Spleen (tissue), 11 donors: Measurements from ENCODE around the gene AQP3. TPM values are rescaled to one million over a fixed set of nuclear protein-coding genes. Genes with fewer than 3 reads are reported as not detected.
A peak's percentile ranks its signal among the peaks of the same experiment; 100 is the strongest.
"Not testable (repeated sequence)": the region's sequence is repeated elsewhere in the genome, so short reads cannot be mapped to it uniquely, and the experiment has no call there.

ENCODE experiments used
- DNase-seq: peaks from one replicate; pipeline ENCODE4 v3.0.0-alpha.2; 2020
- H3K27ac ChIP-seq, 8 donors: fragments of 200-600 bp; sonication (generic) in 7 of 8; 1 replicate in 4 of 8; 2 replicates in 4 of 8; pipeline versions ENCODE4 v1.5.0 to v1.8.0; 2016 to 2021; ENCODE audit warnings: inconsistent platforms in 4 of 8, mild to moderate bottlenecking in 4 of 8, moderate library complexity in 1 of 8
- H3K27me3 ChIP-seq, 7 donors: fragments of 200-600 bp; sonication (generic) in 6 of 7; replicated peaks in 1 of 7; 1 replicate in 4 of 7; 2 replicates in 3 of 7; pipeline versions ENCODE4 v1.5.0 to v1.8.0; 2016 to 2021; ENCODE audit warnings: inconsistent platforms in 3 of 7, mild to moderate bottlenecking in 1 of 7
- H3K36me3 ChIP-seq, 6 donors: fragments of 200-600 bp; sonication (generic) in 5 of 6; 1 replicate in 4 of 6; 2 replicates in 2 of 6; pipeline versions ENCODE4 v1.5.0 to v1.8.0; 2016 to 2021; ENCODE audit warnings: inconsistent platforms in 2 of 6
- H3K4me1 ChIP-seq, 6 donors: fragments of 200-600 bp; sonication (generic) in 5 of 6; 1 replicate in 3 of 6; 2 replicates in 3 of 6; pipeline versions ENCODE4 v1.5.0 to v1.8.0; 2016 to 2021; ENCODE audit warnings: inconsistent platforms in 3 of 6
- H3K4me3 ChIP-seq, 8 donors: fragments of 200-600 bp; sonication (generic) in 7 of 8; 1 replicate in 4 of 8; 2 replicates in 4 of 8; pipeline versions ENCODE4 v1.5.0 to v1.8.0; 2016 to 2021; ENCODE audit warnings: inconsistent platforms in 4 of 8, mild to moderate bottlenecking in 4 of 8, moderate library complexity in 2 of 8
- H3K9me3 ChIP-seq, 8 donors: fragments of 200-600 bp; sonication (generic) in 7 of 8; 1 replicate in 4 of 8; 2 replicates in 4 of 8; pipeline versions ENCODE4 v1.5.0 to v1.8.0; 2016 to 2021; ENCODE audit warnings: inconsistent platforms in 4 of 8
- POLR2A ChIP-seq, 3 donors: fragments of 450-650 bp; IDR thresholded peaks; one replicate each; pipeline ENCODE4 v1.5.1; 2017; ENCODE audit warnings: antibody characterized with exemption in 3 of 3, mild to moderate bottlenecking in 1 of 3
- POLR2AphosphoS5 ChIP-seq, 3 donors: sonication (generic); formaldehyde crosslinking; IDR thresholded peaks; one replicate each; pipeline ENCODE4 v1.5.1; 2017; ENCODE audit warnings: antibody characterized with exemption in 3 of 3
- WGBS, 5 donors: extraction: QIAGEN DNeasy Blood & Tissue Kit in 3 of 5; methylation state at CpG; one replicate each; pipeline versions ENCODE4 v1.1.5 to v1.1.7; 2013 to 2018; 5-methylcytosine and 5-hydroxymethylcytosine counted together
- intact Hi-C: fragments of 100-400 bp; cut with DNase I; formaldehyde crosslinking; loops from one replicate; pipeline ENCODE4 v1.15.0; 2023; ENCODE audit warnings: low total_unique reads
- microRNA-seq, 3 donors: library from miRNA; unstranded; fragments of <30 nt; microRNA quantifications; one replicate each; pipeline versions ENCODE4 to v1.1.0, GENCODE V29; 2019 to 2020
- polyA plus RNA-seq, 3 donors: library from polyadenylated mRNA; stranded (reverse); fragments of 200-250 nt; gene quantifications; one replicate each; pipeline ENCODE4 v1.2.1, GENCODE V29; 2013
- small RNA-seq, 4 donors: library from RNA; depleted of rRNA; stranded (forward); fragments of <200 nt; gene quantifications; one replicate each; pipeline ENCODE3, GENCODE V24; 2016
- total RNA-seq, 7 donors: library from RNA; depleted of rRNA in 3 of 7; stranded (reverse); fragments of >200 nt in 3 of 7; fragmentation: NEBNext Ultra II Directional in 4 of 7; extraction: Animal tissue kit (Norgen Biotek cat#: 25700) in 4 of 7; gene quantifications; one replicate each; pipeline versions ENCODE4 v1.1.0 to v1.2.1, GENCODE V29; 2016 to 2021
- TF ChIP-seq, protein P1 (sequence below), 11 experiments: fragments of 200-600 bp in 7 of 11; fragments of 450-650 bp in 4 of 11; sonication (generic) in 4 of 11; IDR thresholded peaks in 8 of 11; conservative IDR thresholded peaks in 3 of 11; 1 replicate in 7 of 11; 2 replicates in 4 of 11; pipeline versions ENCODE4 v1.4.0 to v1.8.0; 2016 to 2021; ENCODE audit warnings: antibody characterized with exemption in 11 of 11, inconsistent platforms in 4 of 11, mild to moderate bottlenecking in 1 of 11
- donor health status: healthy with polysubstance abuse.
- donor health status: DM: no; HTN: no; CAD: no; lungs with moderate emphysema.
- donor health status: DM: no; HTN: no; CAD: no.
- donor health status: Bipolar disorder and iron deficiency.
- donor health status: healthy.
- donor health status: DM: no; HTN: no; CAD: no.
- donor health status: DM: yes; HTN: yes; CAD: no.

Gene AQP3
- total and polyA plus RNA-seq, 10 donors = 5.0 to 251 (median 90.7) TPM

DNA sequence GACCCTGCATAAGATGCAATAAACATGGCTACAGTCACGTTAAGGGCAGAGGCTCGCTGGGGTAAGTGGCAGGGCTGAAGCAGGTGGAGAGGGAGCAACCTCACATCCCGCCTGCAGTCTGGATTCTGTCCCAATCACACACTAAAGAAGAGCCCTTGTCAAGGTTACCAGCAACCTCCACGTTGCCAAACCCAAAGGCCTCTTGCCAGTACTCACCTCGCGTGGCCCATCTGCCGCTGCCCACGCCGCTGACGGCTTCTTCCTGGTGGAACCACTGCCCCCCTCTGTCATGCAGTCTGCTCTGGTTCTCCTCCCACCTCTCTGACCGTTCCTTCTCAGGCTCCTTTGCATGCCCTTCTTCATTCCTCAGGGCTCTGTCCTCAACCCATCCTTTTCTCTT is 53.8 kb downstream of the AQP3 start:
- peak overlapping the region in 2 of 8 donors; percentile 81 to 89 for H3K27ac ChIP-seq
- H3K9me3 ChIP-seq = no peaks in the 10 kb centered on the region
- TF ChIP-seq POLR2A (IDR thresholded peaks at IDR 0.05) = no peak
- TF ChIP-seq, protein P1, sequence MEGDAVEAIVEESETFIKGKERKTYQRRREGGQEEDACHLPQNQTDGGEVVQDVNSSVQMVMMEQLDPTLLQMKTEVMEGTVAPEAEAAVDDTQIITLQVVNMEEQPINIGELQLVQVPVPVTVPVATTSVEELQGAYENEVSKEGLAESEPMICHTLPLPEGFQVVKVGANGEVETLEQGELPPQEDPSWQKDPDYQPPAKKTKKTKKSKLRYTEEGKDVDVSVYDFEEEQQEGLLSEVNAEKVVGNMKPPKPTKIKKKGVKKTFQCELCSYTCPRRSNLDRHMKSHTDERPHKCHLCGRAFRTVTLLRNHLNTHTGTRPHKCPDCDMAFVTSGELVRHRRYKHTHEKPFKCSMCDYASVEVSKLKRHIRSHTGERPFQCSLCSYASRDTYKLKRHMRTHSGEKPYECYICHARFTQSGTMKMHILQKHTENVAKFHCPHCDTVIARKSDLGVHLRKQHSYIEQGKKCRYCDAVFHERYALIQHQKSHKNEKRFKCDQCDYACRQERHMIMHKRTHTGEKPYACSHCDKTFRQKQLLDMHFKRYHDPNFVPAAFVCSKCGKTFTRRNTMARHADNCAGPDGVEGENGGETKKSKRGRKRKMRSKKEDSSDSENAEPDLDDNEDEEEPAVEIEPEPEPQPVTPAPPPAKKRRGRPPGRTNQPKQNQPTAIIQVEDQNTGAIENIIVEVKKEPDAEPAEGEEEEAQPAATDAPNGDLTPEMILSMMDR (IDR thresholded peaks at IDR 0.05 in 8 of 11, conservative IDR thresholded peaks at IDR 0.05 in 3 of 11) = no peak
- no peak for TF ChIP-seq POLR2AphosphoS5 (IDR thresholded peaks at IDR 0.05)
- intact Hi-C loops = no loop called here
- H3K4me3 ChIP-seq = no peak overlapping the region
- no peak for DNase-seq
- no peaks in the 10 kb centered on the region for H3K36me3 ChIP-seq
- H3K4me1 ChIP-seq = peaks cover 0 to 19% (median 0%) of the 10 kb centered on the region in 6 donors
- 60 to 73% (median 69%) methylated on average over 11 of the region's 11 CpGs for WGBS, 5 donors
- no peaks in the 10 kb centered on the region for H3K27me3 ChIP-seq

DNA sequence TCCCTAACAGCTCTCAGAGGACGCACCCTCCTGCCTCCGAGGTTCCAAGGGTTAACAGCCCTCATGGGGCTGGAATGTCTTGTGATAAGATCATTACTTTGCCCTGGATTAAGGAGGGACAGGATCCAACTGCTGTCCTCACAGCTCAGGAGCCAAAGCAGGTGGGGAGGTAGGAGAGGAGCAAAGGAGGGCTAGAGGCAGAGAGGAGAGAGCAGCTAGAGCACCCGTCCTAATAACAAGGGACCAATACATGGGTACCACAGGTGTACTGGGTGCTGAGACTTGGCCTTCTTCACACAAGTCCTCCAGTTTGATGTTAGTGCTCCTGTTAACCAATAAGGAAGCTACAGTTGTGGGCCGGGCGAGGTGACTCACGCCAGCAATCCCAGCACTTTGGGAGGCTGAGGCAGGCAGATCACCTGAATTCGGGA is 54.8 kb downstream of the AQP3 start:
- WGBS, 5 donors = 70 to 85% (median 77%) methylated on average over 7 of the region's 7 CpGs
- Histone ChIP-seq H3K27ac (peak overlapping the region in 3 of 8 donors; percentile 13 to 89 (median 81)), H3K4me1 (peaks cover 0 to 19% (median 0%) of the 10 kb centered on the region in 6 donors)
- H3K4me3 ChIP-seq, DNase-seq, intact Hi-C loops, H3K36me3 ChIP-seq, H3K9me3 ChIP-seq, H3K27me3 ChIP-seq: not testable (repeated sequence)

Small RNA genes lying within 50 kb of the gene (microRNA-seq; reads per million reads assigned to microRNA genes)
- 0 to 1.4 (median 0.28) reads per million in 3 donors for gene MIR6851

Small RNA genes lying within 50 kb of the gene (small RNA-seq; reads per million reads assigned to genes)
- gene AL356218.2 (0 reads per million in 4 donors), gene MIR6851 (0 to 0.14 (median 0.04) reads per million in 4 donors)

Other genes with a start within 250 kb of the AQP3 start
- not detected for gene SPINK4, start 207.4 kb downstream of the AQP3 start, total RNA-seq
- under 1 TPM in 1 of 3 donors, not detected in 2; 0.67 TPM for gene SPINK4, start 207.4 kb downstream of the AQP3 start, polyA plus RNA-seq
- gene BAG1, start 182.9 kb downstream of the AQP3 start, total RNA-seq = 10 to 100 TPM; 49.9 to 91.8 (median 71.0) TPM
- gene BAG1, start 182.9 kb downstream of the AQP3 start, polyA plus RNA-seq = 100 to 1,000 TPM in 1 of 3 donors, 10 to 100 TPM in 2; 57.3 to 102 (median 70.7) TPM
- gene CHMP5, start 182.5 kb downstream of the AQP3 start, total RNA-seq = 10 to 100 TPM; 43.6 to 56.7 (median 52.4) TPM
- 10 to 100 TPM; 53.6 to 75.9 (median 59.0) TPM for gene CHMP5, start 182.5 kb downstream of the AQP3 start, polyA plus RNA-seq
- gene NFX1, start 157.1 kb downstream of the AQP3 start, total RNA-seq = 10 to 100 TPM; 39.3 to 57.5 (median 46.2) TPM
- gene NFX1, start 157.1 kb downstream of the AQP3 start, polyA plus RNA-seq = 10 to 100 TPM; 10.5 to 14.5 (median 14.5) TPM
- 1 to 10 TPM in 5 of 7 donors, under 1 TPM in 2; 0.64 to 3.2 (median 2.0) TPM for gene AQP7, start 45.0 kb downstream of the AQP3 start, total RNA-seq
- 1 to 10 TPM in 1 of 3 donors, under 1 TPM in 2; 0.26 to 2.6 (median 0.35) TPM for gene AQP7, start 45.0 kb downstream of the AQP3 start, polyA plus RNA-seq
- 10 to 100 TPM; 20.7 to 48.1 (median 28.4) TPM for gene NOL6, start 26.3 kb upstream of the AQP3 start, total RNA-seq
- 10 to 100 TPM; 20.0 to 28.4 (median 24.6) TPM for gene NOL6, start 26.3 kb upstream of the AQP3 start, polyA plus RNA-seq
- gene ANKRD18B, start 76.7 kb upstream of the AQP3 start, total RNA-seq = 1 to 10 TPM in 1 of 7 donors, not detected in 6; 1.7 TPM
- gene ANKRD18B, start 76.7 kb upstream of the AQP3 start, polyA plus RNA-seq = under 1 TPM in 1 of 3 donors, not detected in 2; 0.02 TPM